Endothelial cell of umbilical vein (primary cell): ENCODE results near the gene MEA1. TPM values are rescaled to one million over a fixed set of nuclear protein-coding genes. Genes with fewer than 3 reads are reported as not detected.

ENCODE experiments used
- Bru-seq: library from RNA; stranded (reverse); fragments of 400-500 nt; gene quantifications from one replicate; lab custom pipeline; 2021; lab: Mats Ljungman, UMichigan
- BruChase-seq, 2 experiments: library from RNA; stranded (reverse); fragments of 400-500 nt; gene quantifications; one replicate each; lab custom pipeline; 2021; lab: Mats Ljungman, UMichigan
- BruUV-seq: library from RNA; stranded (reverse); fragments of 400-500 nt; replicated peaks from 2 replicates; lab custom pipeline; 2021; lab: Mats Ljungman, UMichigan
- CTCF ChIA-PET: fragments of 300-600, 350-600 bp; sonication (Branson Sonifier 250); formaldehyde crosslinking; loops from one replicate; lab custom pipeline; 2021; ENCODE audit warnings: antibody characterized with exemption, inconsistent platforms; lab: Charles Lee
- POLR2A ChIA-PET: fragments of 300-600, 350-600 bp; sonication (Branson Sonifier 250); formaldehyde crosslinking; loops from one replicate; lab custom pipeline; 2021; ENCODE audit warnings: antibody characterized with exemption, inconsistent platforms; lab: Charles Lee
- DNase-seq: peaks from one replicate; pipeline ENCODE4 v3.0.0-alpha.2; 2011; ENCODE audit warnings: low read depth, low spot score
- FAIRE-seq: peaks from 2 replicates; lab custom pipeline; 2011; peaks lifted over from hg19 to GRCh38; lab: Jason Lieb, UNC
- H2AFZ ChIP-seq: 2 replicates; pipeline ENCODE4 v1.6.0; 2012; ENCODE audit warnings: low read depth, low read length, control low read depth, inconsistent platforms
- H3K27ac ChIP-seq: 2 replicates; pipeline ENCODE4 v1.5.1; 2011; ENCODE audit warnings: low read depth, mild to moderate bottlenecking, control low read depth, low read length, moderate library complexity; ENCODE audit not compliant: insufficient read depth
- H3K27me3 ChIP-seq, 2 experiments: 2 replicates each; pipeline versions ENCODE4 v1.6.0 to v1.6.1; 2011; ENCODE audit warnings: low read length in 2 of 2, mixed read lengths in 1 of 2; ENCODE audit not compliant: control insufficient read depth in 2 of 2, insufficient read depth in 2 of 2
- H3K36me3 ChIP-seq, 2 experiments: 2 replicates in 1 of 2; 3 replicates in 1 of 2; pipeline ENCODE4 v1.5.1; 2011; ENCODE audit warnings: low read length in 2 of 2, mild to moderate bottlenecking in 1 of 2, moderate library complexity in 1 of 2; ENCODE audit not compliant: control insufficient read depth in 2 of 2, insufficient read depth in 2 of 2; ENCODE audit errors: extremely low read depth in 1 of 2
- H3K4me1 ChIP-seq: 3 replicates; pipeline ENCODE4 v1.5.1; 2011; ENCODE audit warnings: mild to moderate bottlenecking, low read length; ENCODE audit not compliant: control insufficient read depth, insufficient read depth; ENCODE audit errors: extremely low read depth
- H3K4me2 ChIP-seq: 2 replicates; pipeline ENCODE4 v1.6.1; 2011; ENCODE audit warnings: low read length, control low read depth, mixed read lengths; ENCODE audit not compliant: insufficient read depth
- H3K4me3 ChIP-seq, 3 experiments: fragments of 200-600 bp in 1 of 3; sonication (generic), shearing (Covaris generic) in 1 of 3; replicated peaks in 1 of 3; 2 replicates each; pipeline ENCODE4 v1.5.1; 2011 to 2016; ENCODE audit warnings: control low read depth in 3 of 3, low read length in 3 of 3, mild to moderate bottlenecking in 2 of 3, inconsistent platforms in 1 of 3, low read depth in 1 of 3, moderate library complexity in 1 of 3; ENCODE audit not compliant: insufficient read depth in 1 of 3
- H3K79me2 ChIP-seq: 2 replicates; pipeline ENCODE4 v1.6.0; 2012; ENCODE audit warnings: low read length, inconsistent platforms; ENCODE audit not compliant: control insufficient read depth, insufficient read depth
- H3K9ac ChIP-seq: replicated peaks from 2 replicates; pipeline ENCODE3; 2011; ENCODE audit warnings: low read length, control low read depth; ENCODE audit not compliant: insufficient read depth; ENCODE audit errors: extremely low read depth
- H3K9me1 ChIP-seq: replicated peaks from 3 replicates; pipeline ENCODE4 v1.6.0; 2011; ENCODE audit warnings: mild to moderate bottlenecking, low read length; ENCODE audit not compliant: control insufficient read depth, insufficient read depth; ENCODE audit errors: extremely low read depth
- H3K9me3 ChIP-seq: replicated peaks from 2 replicates; pipeline ENCODE4 v1.5.1; 2012; ENCODE audit warnings: low read length, inconsistent platforms; ENCODE audit not compliant: control insufficient read depth, insufficient read depth
- H4K20me1 ChIP-seq: replicated peaks from 2 replicates; pipeline ENCODE3; 2011; ENCODE audit warnings: mild to moderate bottlenecking, low read length; ENCODE audit not compliant: control insufficient read depth, insufficient read depth; ENCODE audit errors: extremely low read depth
- CTCF ChIP-seq, 2 donors: IDR thresholded peaks; 1 replicate in 1 of 2; 2 replicates in 1 of 2; pipeline ENCODE4 v1.5.1; 2011; ENCODE audit warnings: low read length in 2 of 2, mild to moderate bottlenecking in 2 of 2, moderate library complexity in 2 of 2, control low read depth in 1 of 2, inconsistent platforms in 1 of 2, low read depth in 1 of 2; ENCODE audit not compliant: insufficient read depth in 1 of 2; ENCODE audit errors: extremely low read depth in 1 of 2
- JUN ChIP-seq: IDR thresholded peaks from 2 replicates; pipeline ENCODE4 v1.6.1; 2011; ENCODE audit warnings: borderline replicate concordance, low read depth; ENCODE audit not compliant: insufficient read length, insufficient read depth
- MAX ChIP-seq: IDR thresholded peaks from 2 replicates; pipeline ENCODE4 v1.6.1; 2011; ENCODE audit not compliant: insufficient read depth, insufficient read length
- MYC ChIP-seq: IDR thresholded peaks from one replicate; pipeline ENCODE4 v1.6.1; 2011; ENCODE audit warnings: mild to moderate bottlenecking, low read depth, low read length
- POLR2A ChIP-seq: IDR thresholded peaks from 2 replicates; pipeline ENCODE4 v1.6.1; 2012; ENCODE audit warnings: low read depth, mild to moderate bottlenecking, control low read depth, low read length
- POLR2AphosphoS5 ChIP-seq: IDR thresholded peaks from 2 replicates; pipeline ENCODE4 v1.6.1; 2012; ENCODE audit warnings: low read depth, mild to moderate bottlenecking, control low read depth, low read length, moderate library complexity; ENCODE audit not compliant: insufficient read depth
- dilution Hi-C: fragments of 300-500 bp; cut with MboI; formaldehyde crosslinking; loops from one replicate; pipeline ENCODE4 v1.15.0; 2019; ENCODE audit warnings: low sequenced_read_pairs; ENCODE audit not compliant: extremely low pct_ligation_motif_present
- intact Hi-C: fragments of 100-400 bp; cut with micrococcal nuclease; formaldehyde crosslinking; loops from one replicate; pipeline ENCODE4 v1.10.0; 2022
- long read RNA-seq: library from polyadenylated mRNA; stranded (forward); transcript quantifications from one replicate; pipeline ENCODE4 v2.0.0, GENCODE V29; 2021
- polyA minus RNA-seq, 3 experiments: library from RNA; depleted of rRNA, polyadenylated mRNA; stranded (reverse); fragments of >200 nt; gene quantifications; 1 replicate in 1 of 3; 2 replicates in 2 of 3; pipeline ENCODE4 v1.2.3, GENCODE V29; 2011
- polyA plus RNA-seq, 4 experiments: library from polyadenylated mRNA; depleted of rRNA in 3 of 4; stranded (reverse) in 3 of 4; unstranded in 1 of 4; fragments of >200 nt; gene quantifications; 2 replicates each; pipeline versions ENCODE4 v1.2.1 to v1.2.3, GENCODE V29; 2011 to 2012; ENCODE audit warnings: missing spikeins in 1 of 4
- total RNA-seq: library from RNA; stranded (reverse); gene quantifications from 2 replicates; pipeline ENCODE4 v1.2.3, GENCODE V29; 2021

Gene MEA1
- total RNA-seq = 55.6 and 62.5 TPM in 2 replicates
- 68.0 and 69.5 TPM in 2 replicates for polyA plus RNA-seq
- 90.6 and 112 TPM in 2 replicates for polyA plus RNA-seq (2011; cell fraction: cytosol; rRNA removed)
- 25.8 and 26.3 TPM in 2 replicates for polyA plus RNA-seq (2011; cell fraction: nucleus; rRNA removed)
- 63.6 and 79.9 TPM in 2 replicates for polyA plus RNA-seq (2012)
- 55.9 and 56.6 TPM in 2 replicates for polyA minus RNA-seq
- 28.9 TPM for polyA minus RNA-seq (2011; cell fraction: cytosol; rRNA and poly(A)+ RNA removed)
- 8.8 and 12.4 TPM in 2 replicates for polyA minus RNA-seq (2011; cell fraction: nucleus; rRNA and poly(A)+ RNA removed)
- Bru-seq, nascent RNA = percentile 50 among the genes with signal in this experiment
- BruChase-seq, experiment 1, labeled RNA remaining after a 6-hour chase = percentile 63 among the genes with signal in this experiment
- BruChase-seq, experiment 2, labeled RNA remaining after a 2-hour chase = percentile 57 among the genes with signal in this experiment
- long read RNA-seq, transcript MEA1-204 (4 exons, 1,004 nt) = major isoform, 156 of 216 reads
- long read RNA-seq, transcript MEA1-202 (3 exons, 2,152 nt) = minor isoform, 35 of 216 reads
- long read RNA-seq, transcript MEA1-201 (4 exons, 1,089 nt) = minor isoform, 21 of 216 reads
- long read RNA-seq, partial matches to known transcripts = 1 of 216 reads
- long read RNA-seq, other reads (novel, unspliced or antisense) = 3 of 216 reads

- H3K4me1 ChIP-seq = peaks cover 17% of the 10 kb centered on the region
- intact Hi-C loops = loop anchor here (1.0 to 5.0 kb wide), 6 partner anchors 30 to 160 kb away; partner anchors contain the start of genes CNPY3, CUL7, GNMT and PEX6
- FAIRE-seq = peak; percentile 99
- H3K27ac ChIP-seq = peak within 1 kb of the TSS; percentile 52
- H3K36me3 ChIP-seq = peaks cover 5 to 30% of the 10 kb centered on the region in 2 experiments
- H3K9me1 ChIP-seq = no peaks in the 10 kb centered on the region
- CTCF ChIA-PET = interaction anchor here (0.5 to 8.7 kb wide), 9 partner anchors 17 to 130 kb away, joined by 3 to 55 read pairs (median 4); partner anchors contain the start of genes CNPY3, CUL7 and PEX6
- peak; percentile 100 for DNase-seq
- dilution Hi-C loops = no loop called here
- H4K20me1 ChIP-seq = no peaks in the 10 kb centered on the region
- peaks cover 34% of the 10 kb centered on the region for H3K79me2 ChIP-seq
- H3K9ac ChIP-seq = peak within 1 kb of the TSS; percentile 90
- TF ChIP-seq CTCF (IDR thresholded peaks at IDR 0.05; ENCODE audit: extremely low read depth in 1 of 2, insufficient read depth in 1 of 2, low read depth in 1 of 2, low read length in 2 of 2) (no peak), POLR2A (no peak), JUN (no peak), POLR2AphosphoS5 (peak; percentile 79), MYC (no peak), MAX (peak; percentile 88)
- H2AFZ ChIP-seq = peak within 1 kb of the TSS; percentile 84
- no TSS peak for BruUV-seq
- no peaks in the 10 kb centered on the region for H3K9me3 ChIP-seq
- H3K4me2 ChIP-seq = peak within 1 kb of the TSS; percentile 95
- H3K4me3 ChIP-seq = peak within 1 kb of the TSS; percentile 58 to 87 (median 72)
- no peaks in the 10 kb centered on the region for H3K27me3 ChIP-seq
- POLR2A ChIA-PET = interaction anchor here (0.7 to 1.9 kb wide), 7 partner anchors 30 to 85 kb away, joined by 4 to 9 read pairs (median 6); partner anchors contain the start of genes CNPY3, CUL7, KLC4 and MRPL2
These were observed at the start of gene MEA1, which contains the start of gene KLHDC3 for GRCh38 chr6:43013843-43014433. MEA1 (minus strand) TSS chr6:43013946; CDS start chr6:43013813, 133 bp downstream. KLHDC3 (plus strand) TSS chr6:43014249; CDS start chr6:43017193, 2,944 bp downstream.
